SJCRH30 (cell line): ENCODE measurements around the gene CMBL. TPM values are rescaled to one million over a fixed set of nuclear protein-coding genes. Genes with fewer than 3 reads are reported as not detected.
A peak's percentile ranks its signal among the peaks of the same experiment; 100 is the strongest.
"Not testable (repeated sequence)": the region's sequence is repeated elsewhere in the genome, so short reads cannot be mapped to it uniquely, and the experiment has no call there.

Experiments
- DNase-seq, 2 experiments: peaks; one replicate each; pipeline ENCODE4 v3.0.0-alpha.2; 2015 to 2020
- H3K27ac ChIP-seq: fragments of 250-450 bp; sonication (Bioruptor Pico); 2 replicates; pipeline ENCODE4 v1.5.1; 2020; ENCODE audit warnings: mild to moderate bottlenecking, moderate library complexity
- H3K27me3 ChIP-seq: fragments of 250-450 bp; sonication (Bioruptor Pico); 2 replicates; pipeline ENCODE4 v1.5.1; 2020; ENCODE audit warnings: mild to moderate bottlenecking, moderate library complexity
- H3K36me3 ChIP-seq: fragments of 250-450 bp; sonication (Bioruptor Pico); 2 replicates; pipeline ENCODE4 v1.5.1; 2020; ENCODE audit warnings: mild to moderate bottlenecking, moderate library complexity
- H3K4me1 ChIP-seq: fragments of 250-450 bp; sonication (Bioruptor Pico); 2 replicates; pipeline ENCODE4 v1.5.1; 2020; ENCODE audit warnings: mild to moderate bottlenecking, moderate library complexity
- H3K4me3 ChIP-seq: fragments of 250-450 bp; sonication (Bioruptor Pico); 2 replicates; pipeline ENCODE4 v1.5.1; 2020; ENCODE audit warnings: mild to moderate bottlenecking, moderate library complexity
- H3K9me3 ChIP-seq: fragments of 250-450 bp; sonication (Bioruptor Pico); replicated peaks from 2 replicates; pipeline ENCODE4 v1.5.1; 2020; ENCODE audit warnings: mild to moderate bottlenecking, moderate library complexity
- total RNA-seq: library from RNA; depleted of rRNA; stranded (reverse); fragments of >200 nt; shearing (Covaris generic); gene quantifications from 2 replicates; pipeline ENCODE4 v1.2.3, GENCODE V29; 2014

The CMBL gene
- total RNA-seq, 1 experiment from 2014 or later, result not detected

DNA sequence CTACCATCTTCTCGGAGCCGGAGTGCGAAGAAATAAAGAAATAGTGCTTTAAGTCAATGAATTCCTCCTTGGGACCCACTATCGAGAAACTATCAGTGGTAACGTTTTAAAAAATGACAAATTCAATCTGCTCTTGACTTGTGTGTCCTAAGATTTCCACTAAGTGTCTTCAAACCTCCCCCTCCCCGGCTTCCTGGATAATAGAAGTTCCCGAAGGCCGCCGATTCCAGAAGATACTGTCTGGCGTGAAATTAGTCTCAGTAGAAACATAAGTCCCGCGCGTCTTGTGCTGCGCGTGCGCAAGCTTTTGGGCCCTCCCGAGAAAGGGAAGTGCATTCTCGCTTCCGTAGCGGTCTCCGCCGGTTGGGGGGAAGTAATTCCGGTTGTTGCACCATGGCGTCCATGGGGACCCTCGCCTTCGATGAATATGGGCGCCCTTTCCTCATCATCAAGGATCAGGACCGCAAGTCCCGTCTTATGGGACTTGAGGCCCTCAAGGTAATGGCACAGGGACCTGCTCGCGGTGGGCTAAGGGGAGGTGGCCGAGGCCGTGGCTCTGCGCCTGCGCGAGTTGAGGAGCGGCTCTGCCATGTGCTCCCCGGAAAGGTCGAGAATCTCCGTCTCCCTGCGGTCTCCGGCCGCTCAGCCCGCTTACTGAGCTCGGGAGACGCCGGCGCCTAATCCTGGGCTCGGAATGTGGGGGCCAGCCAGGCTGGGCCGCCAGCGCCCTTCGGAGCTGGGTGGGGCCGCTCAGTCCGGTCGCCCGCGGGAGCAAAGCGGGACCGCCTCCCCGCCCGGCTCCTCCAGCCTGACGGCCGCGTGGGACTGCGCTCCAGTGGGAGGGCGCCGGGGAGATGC, 57.5 kb downstream of the CMBL start, which contains the start of gene CCT5:
Gene CCT5, plus strand, starts transcription at position 333 of the 858 bp plus-strand sequence. Its CDS starts 61 bp downstream, at position 394.
- Histone ChIP-seq H3K4me3 (peak within 1 kb of the TSS; percentile 99), H3K27me3 (no peaks in the 10 kb centered on the region), H3K27ac (peak within 1 kb of the TSS; percentile 100)

DNA sequence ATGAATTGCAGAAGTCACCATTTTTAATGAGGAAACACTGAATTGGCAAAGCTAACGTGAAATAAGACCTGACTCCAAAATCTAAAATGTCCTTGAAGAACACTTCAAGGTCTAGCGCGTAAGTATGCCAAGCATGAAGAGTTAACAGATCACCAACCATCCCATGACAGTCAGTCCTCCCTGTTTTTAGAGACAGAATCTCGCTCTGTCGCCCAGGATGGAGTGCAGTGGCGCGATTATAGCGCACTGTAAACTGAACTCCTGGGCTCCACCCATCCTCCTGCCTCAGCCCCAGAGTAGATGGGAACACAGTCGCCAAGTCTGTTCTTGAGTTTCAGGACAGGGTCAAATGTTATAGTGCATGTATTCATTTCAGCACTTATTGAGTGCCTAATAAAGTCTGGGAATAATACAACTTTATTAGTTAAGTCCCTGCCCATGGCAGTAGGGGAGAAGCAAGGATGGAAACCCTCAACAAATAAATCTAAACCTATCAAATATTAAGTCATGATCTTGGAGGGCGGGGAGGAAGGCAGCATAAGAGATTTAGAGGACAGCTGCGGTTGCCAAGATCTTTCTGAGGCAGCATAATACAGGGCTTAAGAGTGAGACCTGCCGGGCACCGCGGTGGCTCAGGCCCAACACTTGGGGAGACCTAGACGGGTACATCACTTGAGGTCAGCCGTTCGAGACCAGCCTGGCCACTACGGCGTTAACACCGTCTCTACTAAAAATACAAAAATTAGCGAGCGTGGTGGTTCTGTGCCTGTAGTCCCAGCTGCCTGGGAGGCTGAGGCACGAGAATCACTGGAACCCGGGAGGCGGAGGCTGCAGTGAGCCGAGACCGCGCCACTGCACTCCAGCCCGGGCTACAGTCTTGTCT, 59.1 kb downstream of the CMBL start:
- DNase-seq, result peak; percentile 4 to 20
- Histone ChIP-seq H3K4me3 (peak overlapping the region; percentile 99), H3K27ac (peak overlapping the region; percentile 100), H3K36me3 (no peaks in the 10 kb centered on the region; the same call in 1 of the 2 replicates), H3K9me3 (no peaks in the 10 kb centered on the region), H3K4me1 (no peaks in the 10 kb centered on the region), H3K27me3 (no peaks in the 10 kb centered on the region)

More for the DNA sequence above, 57.5 kb downstream of the CMBL start, which contains the start of gene CCT5:
- no peaks in the 10 kb centered on the region for H3K9me3 ChIP-seq
- no peaks in the 10 kb centered on the region for H3K4me1 ChIP-seq
- H3K36me3 ChIP-seq, result peaks cover 8% of the 10 kb centered on the region
- peak; percentile 86 to 94 for DNase-seq

GRCh38 chr5:10247217-10247616, 60.5 kb downstream of the CMBL start:
- H3K9me3 ChIP-seq, H3K36me3 ChIP-seq, H3K4me1 ChIP-seq, H3K27ac ChIP-seq, H3K27me3 ChIP-seq, DNase-seq, H3K4me3 ChIP-seq: not testable (repeated sequence)

DNA sequence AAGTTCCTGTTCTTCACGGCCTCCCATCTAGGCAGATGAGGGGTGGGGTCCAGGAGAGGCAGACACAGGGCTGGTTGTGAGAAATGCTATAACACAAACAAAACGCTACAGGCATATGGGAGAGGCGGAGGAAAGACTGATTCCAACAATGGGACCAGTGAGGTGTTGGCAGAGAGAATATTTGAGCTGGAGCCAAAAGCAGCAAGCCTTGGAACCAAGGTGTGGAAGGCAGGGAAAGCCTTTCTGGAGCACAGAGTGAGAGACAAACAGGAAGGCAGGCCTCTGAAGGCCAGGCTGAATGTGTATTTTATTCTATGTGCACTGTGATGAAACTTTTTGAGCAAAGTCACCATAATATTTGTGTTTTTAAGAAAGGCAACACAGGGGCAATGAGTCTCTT, 60.9 kb downstream of the CMBL start:
- H3K4me3 ChIP-seq, result no peak overlapping the region
- no peaks in the 10 kb centered on the region for H3K4me1 ChIP-seq
- DNase-seq, result no peak
- no peaks in the 10 kb centered on the region for H3K9me3 ChIP-seq
- no peaks in the 10 kb centered on the region for H3K27me3 ChIP-seq
- no peaks in the 10 kb centered on the region for H3K36me3 ChIP-seq
- no peak overlapping the region for H3K27ac ChIP-seq

- Histone ChIP-seq H3K27ac (no peak overlapping the region), H3K4me3 (no peak overlapping the region), H3K36me3 (no peaks in the 10 kb centered on the region), H3K4me1 (no peaks in the 10 kb centered on the region), H3K27me3 (no peaks in the 10 kb centered on the region), H3K9me3 (no peaks in the 10 kb centered on the region)
- DNase-seq, result no peak
These were observed 63.3 kb downstream of the CMBL start for GRCh38 chr5:10244342-10244944.

DNA sequence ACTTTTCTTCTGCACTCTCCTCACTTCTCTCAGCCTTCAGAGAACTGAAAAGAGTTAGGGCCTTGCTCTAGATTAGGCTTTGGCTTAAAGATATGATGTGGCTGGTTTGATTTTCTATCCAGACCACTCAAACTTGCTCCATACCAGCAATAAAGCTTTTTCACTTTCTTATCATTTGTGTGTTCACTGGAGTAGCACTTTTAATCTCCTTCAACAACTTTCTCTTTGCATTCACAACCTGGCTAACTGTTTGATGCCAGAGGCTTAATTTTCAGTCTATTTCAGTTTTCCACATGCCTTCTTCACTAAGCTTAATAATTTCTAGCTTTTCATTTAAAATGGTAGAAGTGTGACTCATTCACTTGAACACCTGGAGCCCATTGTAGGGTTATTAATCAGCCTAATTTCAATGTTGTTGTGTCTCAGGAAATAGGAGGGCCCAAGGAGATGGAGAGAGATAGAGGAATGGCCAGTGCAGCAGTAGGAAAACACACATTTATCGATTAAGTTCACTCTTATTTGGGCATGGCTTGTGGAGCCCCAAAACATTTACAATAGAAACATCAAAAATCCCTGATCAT, 64.0 kb downstream of the CMBL start:
- Histone ChIP-seq H3K4me1 (no peaks in the 10 kb centered on the region), H3K9me3 (no peaks in the 10 kb centered on the region), H3K36me3 (no peaks in the 10 kb centered on the region), H3K27me3 (no peaks in the 10 kb centered on the region), H3K4me3 (no peak overlapping the region), H3K27ac (no peak overlapping the region)
- no peak for DNase-seq

DNA sequence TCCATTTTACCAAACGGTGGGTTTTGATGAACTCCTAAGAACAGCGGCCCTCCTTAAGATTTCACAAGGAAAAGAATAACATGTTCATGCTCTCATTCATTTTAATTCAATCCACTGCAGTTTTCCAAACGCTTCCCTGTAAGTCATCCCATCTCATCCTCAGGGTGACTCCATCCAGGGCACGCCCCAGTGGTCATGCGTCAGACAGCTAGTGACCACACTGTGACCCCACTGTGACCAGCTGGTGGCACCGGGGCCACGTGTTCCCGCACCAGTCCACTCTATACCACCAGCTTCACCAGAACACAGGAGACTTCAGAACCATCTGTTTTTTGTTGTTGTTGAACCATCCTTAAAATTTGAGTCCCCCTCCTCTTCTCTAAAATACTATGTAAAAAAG, 72.4 kb downstream of the CMBL start:
- H3K4me3 ChIP-seq, result no peak overlapping the region
- H3K4me1 ChIP-seq, result no peaks in the 10 kb centered on the region
- H3K36me3 ChIP-seq, result no peaks in the 10 kb centered on the region
- no peaks in the 10 kb centered on the region for H3K27me3 ChIP-seq
- H3K27ac ChIP-seq, result no peak overlapping the region
- no peaks in the 10 kb centered on the region for H3K9me3 ChIP-seq
- no peak for DNase-seq

GRCh38 chr5:10233505-10233904, 74.2 kb downstream of the CMBL start:
- no peak overlapping the region for H3K4me3 ChIP-seq
- H3K9me3 ChIP-seq, result no peaks in the 10 kb centered on the region
- H3K27me3 ChIP-seq, result no peaks in the 10 kb centered on the region
- H3K36me3 ChIP-seq, result no peaks in the 10 kb centered on the region
- peak; percentile 18 to 24 for DNase-seq
- no peaks in the 10 kb centered on the region for H3K4me1 ChIP-seq
- H3K27ac ChIP-seq, result no peak overlapping the region

- Histone ChIP-seq H3K36me3 (no peaks in the 10 kb centered on the region), H3K27me3 (no peaks in the 10 kb centered on the region), H3K9me3 (no peaks in the 10 kb centered on the region), H3K4me1 (no peaks in the 10 kb centered on the region), H3K27ac (no peak overlapping the region), H3K4me3 (no peak overlapping the region)
- no peak for DNase-seq
These were observed 74.7 kb downstream of the CMBL start for GRCh38 chr5:10233011-10233410.

DNA sequence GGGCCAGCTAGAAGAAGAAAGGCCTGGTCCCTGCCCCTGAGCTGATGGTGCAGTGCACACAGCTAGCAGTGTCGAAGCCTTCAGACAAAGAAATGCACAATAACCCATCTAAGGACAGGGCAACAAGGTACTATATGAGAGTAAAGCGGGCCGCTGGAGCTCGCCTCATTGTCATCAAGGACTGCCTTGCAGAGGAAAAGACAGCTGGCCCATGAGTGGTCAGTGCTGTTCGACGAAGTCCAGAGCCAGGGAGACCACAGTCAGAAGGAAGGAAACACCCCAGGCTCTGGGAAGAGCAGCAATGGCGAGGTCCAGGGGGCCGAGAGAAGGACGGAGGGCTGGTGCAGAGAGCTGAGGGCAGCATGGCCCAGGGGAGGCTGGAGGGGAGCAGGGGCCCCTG, 75.3 kb downstream of the CMBL start:
- H3K4me1 ChIP-seq, result no peaks in the 10 kb centered on the region
- H3K4me3 ChIP-seq, result no peak overlapping the region
- no peak for DNase-seq
- H3K36me3 ChIP-seq, result no peaks in the 10 kb centered on the region
- H3K27ac ChIP-seq, result no peak overlapping the region
- no peaks in the 10 kb centered on the region for H3K9me3 ChIP-seq
- no peaks in the 10 kb centered on the region for H3K27me3 ChIP-seq

DNA sequence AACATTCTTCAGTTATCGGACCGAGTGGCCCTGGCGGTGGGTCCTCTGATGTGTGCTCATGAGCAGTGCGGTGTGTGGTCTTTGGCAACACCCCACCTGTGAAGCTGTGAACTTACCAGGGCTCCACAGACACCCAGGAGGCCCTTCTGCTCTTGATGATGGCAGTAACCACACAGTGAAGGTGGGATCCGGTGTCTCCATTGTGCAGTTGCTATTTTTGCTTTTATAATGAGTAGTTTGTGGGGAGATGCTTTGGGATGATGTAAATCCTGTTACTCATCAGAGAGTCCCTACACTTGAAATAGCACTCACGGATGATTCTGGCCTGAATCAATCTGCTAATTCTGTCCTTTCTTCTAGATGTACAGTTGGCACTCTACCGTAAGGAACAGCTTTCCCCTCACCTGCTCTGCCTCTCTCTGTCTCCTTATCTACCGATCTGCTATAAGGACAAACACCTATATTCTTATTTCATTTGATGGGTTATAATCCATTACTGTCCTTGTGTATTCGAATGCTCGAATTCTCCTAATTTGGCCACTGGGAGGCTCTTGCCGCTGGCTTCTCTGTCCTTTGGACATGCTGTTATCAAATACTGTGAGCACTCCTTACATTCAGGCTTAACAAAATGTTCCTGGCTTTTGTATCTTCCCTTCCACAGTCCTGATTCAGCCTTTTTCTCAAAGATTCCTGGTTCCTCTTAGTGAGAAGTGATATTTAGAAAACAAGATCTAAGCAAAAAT, 78.2 kb downstream of the CMBL start:
- no peak for DNase-seq
- Histone ChIP-seq H3K9me3 (no peaks in the 10 kb centered on the region), H3K36me3 (no peaks in the 10 kb centered on the region), H3K27ac (no peak overlapping the region), H3K4me3 (no peak overlapping the region), H3K4me1 (no peaks in the 10 kb centered on the region), H3K27me3 (no peaks in the 10 kb centered on the region)

DNA sequence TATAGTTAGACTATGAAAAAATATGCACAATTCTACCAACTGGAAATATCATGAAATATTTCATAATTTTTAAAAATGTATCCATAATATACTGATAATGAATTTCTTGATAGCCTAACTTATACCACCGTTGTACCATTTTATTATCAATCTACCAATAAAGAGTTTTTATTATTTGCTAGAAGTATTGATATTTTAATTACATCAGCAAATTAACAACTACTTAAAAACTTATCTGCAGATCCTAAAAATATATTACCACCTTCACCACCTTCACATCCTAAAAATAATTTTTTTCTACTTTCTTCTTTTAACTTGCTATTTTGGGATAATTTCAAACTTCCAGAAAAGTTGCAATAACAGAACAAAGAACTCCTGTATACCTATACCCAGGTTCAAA, 79.4 kb downstream of the CMBL start:
- H3K27me3 ChIP-seq, result no peaks in the 10 kb centered on the region
- no peak for DNase-seq
- no peaks in the 10 kb centered on the region for H3K4me1 ChIP-seq
- no peak overlapping the region for H3K4me3 ChIP-seq
- H3K9me3 ChIP-seq, result no peaks in the 10 kb centered on the region
- no peak overlapping the region for H3K27ac ChIP-seq
- H3K36me3 ChIP-seq, result no peaks in the 10 kb centered on the region
